ENCODE measurements around the gene INPP4A.

DNA sequence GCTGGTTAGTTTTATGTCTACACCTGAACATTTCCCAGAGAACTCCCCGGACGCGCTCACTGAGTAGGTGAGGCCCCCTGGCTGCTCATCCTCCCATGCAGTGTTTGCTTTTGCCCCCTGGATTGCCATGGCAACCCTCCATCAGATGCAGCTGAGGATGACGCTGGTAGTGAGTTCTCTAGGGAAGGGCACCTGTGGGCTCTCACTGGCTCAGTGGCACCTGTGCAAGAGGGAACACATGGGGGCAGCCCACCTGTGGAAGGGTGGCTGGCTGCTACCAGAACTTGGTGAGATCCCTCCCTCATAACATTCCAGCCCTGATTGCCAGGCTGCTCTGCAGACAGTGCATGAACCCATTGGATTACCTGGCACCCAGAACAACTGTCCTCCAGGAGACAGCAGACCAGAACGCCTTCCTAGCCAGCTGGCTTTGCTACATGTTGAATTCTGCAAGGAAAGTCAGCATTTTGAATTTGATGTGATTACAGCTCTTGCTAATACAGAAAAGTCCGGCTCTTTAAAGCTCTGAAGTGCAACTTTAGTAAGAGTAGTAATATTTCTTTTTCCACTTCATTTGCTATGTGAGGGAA lies 142.0 kb downstream of the INPP4A start:
- TF ChIP-seq, protein P1, sequence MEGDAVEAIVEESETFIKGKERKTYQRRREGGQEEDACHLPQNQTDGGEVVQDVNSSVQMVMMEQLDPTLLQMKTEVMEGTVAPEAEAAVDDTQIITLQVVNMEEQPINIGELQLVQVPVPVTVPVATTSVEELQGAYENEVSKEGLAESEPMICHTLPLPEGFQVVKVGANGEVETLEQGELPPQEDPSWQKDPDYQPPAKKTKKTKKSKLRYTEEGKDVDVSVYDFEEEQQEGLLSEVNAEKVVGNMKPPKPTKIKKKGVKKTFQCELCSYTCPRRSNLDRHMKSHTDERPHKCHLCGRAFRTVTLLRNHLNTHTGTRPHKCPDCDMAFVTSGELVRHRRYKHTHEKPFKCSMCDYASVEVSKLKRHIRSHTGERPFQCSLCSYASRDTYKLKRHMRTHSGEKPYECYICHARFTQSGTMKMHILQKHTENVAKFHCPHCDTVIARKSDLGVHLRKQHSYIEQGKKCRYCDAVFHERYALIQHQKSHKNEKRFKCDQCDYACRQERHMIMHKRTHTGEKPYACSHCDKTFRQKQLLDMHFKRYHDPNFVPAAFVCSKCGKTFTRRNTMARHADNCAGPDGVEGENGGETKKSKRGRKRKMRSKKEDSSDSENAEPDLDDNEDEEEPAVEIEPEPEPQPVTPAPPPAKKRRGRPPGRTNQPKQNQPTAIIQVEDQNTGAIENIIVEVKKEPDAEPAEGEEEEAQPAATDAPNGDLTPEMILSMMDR (IDR thresholded peaks at IDR 0.05): no peak
- TF ChIP-seq POLR2A (IDR thresholded peaks at IDR 0.05; ENCODE audit: low read depth): no peak
